Jurkat, Clone E6-1 (cell line): ENCODE results near the gene CAPZA2.
"Not testable (repeated sequence)": the region's sequence is repeated elsewhere in the genome, so short reads cannot be mapped to it uniquely, and the experiment has no call there.

Experiments
- DNase-seq: peaks from one replicate; pipeline ENCODE4 v3.0.0-alpha.2; 2011; ENCODE audit warnings: low read depth, low spot score
- H3K4me3 ChIP-seq: 2 replicates; pipeline ENCODE4 v1.5.1; 2011; ENCODE audit warnings: mild to moderate bottlenecking, low read length, control low read depth, moderate library complexity

CAPZA2 gene

DNA sequence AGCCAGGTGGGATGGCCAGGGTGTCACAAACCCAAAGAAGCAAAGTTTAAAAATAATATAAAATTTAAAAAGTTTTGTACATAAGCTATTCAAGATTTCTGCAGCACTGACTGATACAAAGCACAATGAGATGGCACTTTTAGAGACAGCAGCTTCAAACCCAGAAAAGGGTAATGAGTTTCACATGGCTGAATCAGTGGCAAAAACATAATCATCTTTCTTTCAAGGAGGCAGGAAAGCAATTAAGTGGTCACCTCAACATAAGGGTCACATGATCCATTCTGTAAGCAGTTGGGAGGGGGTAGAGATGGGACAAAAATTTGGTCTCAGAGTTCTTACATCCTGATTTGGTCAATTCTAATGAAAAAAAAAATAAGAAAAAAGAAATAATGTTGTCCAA is 108.8 kb downstream of the CAPZA2 start:
- H3K4me3 ChIP-seq, DNase-seq: not testable (repeated sequence)
